Measurements from ENCODE around the gene TCF12.
A peak's percentile ranks its signal among the peaks of the same experiment; 100 is the strongest.

TCF12 gene

GRCh38 chr15:56919031-56919608, 676 bp downstream of the TCF12 start:
- H3K4me3 ChIP-seq (ENCODE audit: low read depth, low read length) = peak overlapping the region; percentile 83
- no peak for DNase-seq (ENCODE audit: low read depth, low spot score)
- ChIA-PET CTCF (interaction anchor here (1.0 to 2.8 kb wide), 7 partner anchors 11 to 609 kb away, joined by 3 to 14 read pairs (median 3); no protein-coding TSS in a partner anchor), POLR2A (interaction anchor here (1.4 to 1.7 kb wide), 2 partner anchors 9 to 428 kb away, joined by 3 to 4 read pairs; no protein-coding TSS in a partner anchor)
- TF ChIP-seq CTCF (IDR thresholded peaks at IDR 0.05; ENCODE audit: insufficient read depth, low read length, missing control alignments) = no peak

- ChIA-PET POLR2A (interaction anchor here (0.8 to 1.7 kb wide), 3 partner anchors 8 to 429 kb away, joined by 3 to 4 read pairs (median 4); no protein-coding TSS in a partner anchor), CTCF (interaction anchor here (0.7 to 2.8 kb wide), 4 partner anchors 10 to 227 kb away, joined by 3 to 14 read pairs (median 4); no protein-coding TSS in a partner anchor)
- no peak for TF ChIP-seq CTCF (IDR thresholded peaks at IDR 0.05; ENCODE audit: insufficient read depth, low read length, missing control alignments)
- DNase-seq (ENCODE audit: low read depth, low spot score) = no peak
- peak overlapping the region; percentile 83 for H3K4me3 ChIP-seq (ENCODE audit: low read depth, low read length)
Observed at GRCh38 chr15:56919609-56920366, 1.3 kb downstream of the TCF12 start.

- DNase-seq (ENCODE audit: low read depth, low spot score) = no peak
- ChIA-PET CTCF (interaction anchor here (0.7 to 1.0 kb wide), 2 partner anchors 98 to 226 kb away, joined by 3 read pairs; no protein-coding TSS in a partner anchor), POLR2A (interaction anchor here (0.8 to 1.4 kb wide), 2 partner anchors 8 to 23 kb away, joined by 3 to 4 read pairs; no protein-coding TSS in a partner anchor)
- TF ChIP-seq CTCF (IDR thresholded peaks at IDR 0.05; ENCODE audit: insufficient read depth, low read length, missing control alignments) = no peak
- peak overlapping the region; percentile 83 for H3K4me3 ChIP-seq (ENCODE audit: low read depth, low read length)
Observed at GRCh38 chr15:56920367-56920627, 1.9 kb downstream of the TCF12 start.

GRCh38 chr15:56923174-56923591, 4.7 kb downstream of the TCF12 start:
- no peak overlapping the region for H3K4me3 ChIP-seq (ENCODE audit: low read depth, low read length)
- DNase-seq (ENCODE audit: low read depth, low spot score) = no peak
- CTCF ChIA-PET = interaction anchor here (0.6 to 1.1 kb wide), 2 partner anchors 357 to 426 kb away, joined by 3 read pairs; no protein-coding TSS in a partner anchor
- POLR2A ChIA-PET = no interaction called here
- no peak for TF ChIP-seq CTCF (IDR thresholded peaks at IDR 0.05; ENCODE audit: insufficient read depth, low read length, missing control alignments)

- no peak for DNase-seq (ENCODE audit: low read depth, low spot score)
- TF ChIP-seq CTCF (IDR thresholded peaks at IDR 0.05; ENCODE audit: insufficient read depth, low read length, missing control alignments) = no peak
- no peak overlapping the region for H3K4me3 ChIP-seq (ENCODE audit: low read depth, low read length)
- CTCF ChIA-PET = no interaction called here
- POLR2A ChIA-PET = interaction anchor here (1.1 kb wide), 1 partner anchor 8 kb away, joined by 3 read pairs; no protein-coding TSS in a partner anchor
Observed at GRCh38 chr15:56927816-56928215, 9.4 kb downstream of the TCF12 start.

- no peak for DNase-seq (ENCODE audit: low read depth, low spot score)
- H3K4me3 ChIP-seq (ENCODE audit: low read depth, low read length) = no peak overlapping the region
- TF ChIP-seq CTCF (IDR thresholded peaks at IDR 0.05; ENCODE audit: insufficient read depth, low read length, missing control alignments) = no peak
- ChIA-PET CTCF (interaction anchor here (1.0 to 3.5 kb wide), 4 partner anchors 9 to 107 kb away, joined by 3 to 14 read pairs (median 6); partner anchors contain the start of gene TCF12), POLR2A (interaction anchor here (0.6 to 0.9 kb wide), 2 partner anchors 11 to 202 kb away, joined by 3 read pairs; partner anchors contain the start of gene TCF12)
Observed at GRCh38 chr15:56929399-56929798, 11.0 kb downstream of the TCF12 start.
